Measurements from ENCODE around the gene KPTN.

GRCh38 chr19:47464675-47465419, 19.2 kb downstream of the KPTN start:
- no peak for TF ChIP-seq EZH2 (IDR thresholded peaks at IDR 0.05)
- TF ChIP-seq FOXP2 (optimal IDR thresholded peaks at IDR 0.05; ENCODE audit: control extremely low read depth, extremely low read length, insufficient read depth) = no peak
- TF ChIP-seq POLR2AphosphoS5 (IDR thresholded peaks at IDR 0.05; ENCODE audit: borderline replicate concordance, low read depth, low read length) = no peak
